ENCODE data around the gene KYAT1.

GRCh38 chr9:128809831-128810230 is 71.9 kb downstream of the KYAT1 start:
- TF ChIP-seq CTCF (IDR thresholded peaks at IDR 0.05 in 4 of 5, conservative IDR thresholded peaks at IDR 0.05 in 1 of 5) = no peak
- no peak for TF ChIP-seq POLR2A (IDR thresholded peaks at IDR 0.05)
